OCI-LY1 (cell line): ENCODE data around the gene MESD.

Experiments used
- H2AFZ ChIP-seq: fragments of 200-600 bp; sonication (generic), shearing (Covaris generic); 2 replicates; pipeline ENCODE4 v1.6.0; 2014; ENCODE audit warnings: antibody characterized with exemption, mild to moderate bottlenecking, low read length
- H3F3A ChIP-seq: fragments of 200-600 bp; sonication (generic), shearing (Covaris generic); 2 replicates; pipeline ENCODE4 v1.6.0; 2014; ENCODE audit warnings: mild to moderate bottlenecking, antibody characterized with exemption, low read length, moderate library complexity; ENCODE audit not compliant: insufficient read depth
- H3K27ac ChIP-seq: fragments of 200-600 bp; sonication (generic); 2 replicates; pipeline ENCODE4 v1.5.1; 2014; ENCODE audit warnings: low read length, mixed run types, mild to moderate bottlenecking, low read depth; ENCODE audit not compliant: poor library complexity, severe bottlenecking
- H3K27me3 ChIP-seq: fragments of 200-600 bp; sonication (generic); 2 replicates; pipeline ENCODE4 v1.6.0; 2014; ENCODE audit warnings: antibody characterized with exemption, mild to moderate bottlenecking, low read length, moderate library complexity; ENCODE audit not compliant: insufficient read depth
- H3K36me3 ChIP-seq: fragments of 200-600 bp; sonication (generic); 2 replicates; pipeline ENCODE4 v1.6.1; 2014; ENCODE audit warnings: mild to moderate bottlenecking, antibody characterized with exemption, low read length, moderate library complexity, mixed read lengths; ENCODE audit not compliant: insufficient read depth
- H3K4me1 ChIP-seq: fragments of 200-600 bp; sonication (generic); 2 replicates; pipeline ENCODE4 v1.5.1; 2014; ENCODE audit warnings: mild to moderate bottlenecking, low read length, moderate library complexity; ENCODE audit not compliant: insufficient read depth, severe bottlenecking
- H3K4me2 ChIP-seq: fragments of 200-600 bp; sonication (generic), shearing (Covaris generic); 2 replicates; pipeline ENCODE4 v1.6.1; 2014; ENCODE audit warnings: low read length
- H3K4me3 ChIP-seq: fragments of 200-600 bp; sonication (generic); 2 replicates; pipeline ENCODE4 v1.5.1; 2014; ENCODE audit warnings: low read length, low read depth, mild to moderate bottlenecking, mixed read lengths; ENCODE audit not compliant: poor library complexity, severe bottlenecking
- H3K79me2 ChIP-seq: fragments of 200-600 bp; shearing (Covaris generic); 2 replicates; pipeline ENCODE4 v1.6.1; 2016; ENCODE audit warnings: mixed run types, low read length, mixed read lengths; ENCODE audit not compliant: insufficient read depth
- H3K9ac ChIP-seq: fragments of 200-600 bp; sonication (generic), shearing (Covaris generic); 2 replicates; pipeline ENCODE4 v1.6.1; 2014; ENCODE audit warnings: mild to moderate bottlenecking, low read length, mixed read lengths
- H3K9me2 ChIP-seq: fragments of 200-600 bp; sonication (generic), shearing (Covaris generic); 2 replicates; pipeline ENCODE4 v1.6.1; 2014; ENCODE audit warnings: low read depth, mild to moderate bottlenecking, low read length, mixed read lengths
- H3K9me3 ChIP-seq: fragments of 200-600 bp; shearing (Covaris generic); 2 replicates; pipeline ENCODE4 v1.6.1; 2014; ENCODE audit warnings: low read length, mixed read lengths
- H4K20me1 ChIP-seq: fragments of 200-600 bp; sonication (generic), shearing (Covaris generic); 2 replicates; pipeline ENCODE4 v1.6.0; 2016; ENCODE audit warnings: mild to moderate bottlenecking, low read length; ENCODE audit not compliant: insufficient read depth
- CTCF ChIP-seq: fragments of 200-600 bp; sonication (generic), shearing (Covaris generic); IDR thresholded peaks from 2 replicates; pipeline ENCODE4 v1.5.1; 2017; ENCODE audit warnings: mild to moderate bottlenecking, antibody characterized with exemption, low read length, moderate library complexity, mixed read lengths
- EZH2 ChIP-seq: fragments of 200-600 bp; sonication (generic), shearing (Covaris generic); IDR thresholded peaks from 2 replicates; pipeline ENCODE4 v1.8.0; 2017; ENCODE audit warnings: borderline replicate concordance, mixed run types, mild to moderate bottlenecking, antibody characterized with exemption, low read length, moderate library complexity, mixed read lengths

The MESD gene

GRCh38 chr15:81029414-81030300, 40.0 kb upstream of the MESD start:
- H2AFZ ChIP-seq: no peak overlapping the region
- TF ChIP-seq CTCF: no peak
- TF ChIP-seq EZH2: no peak
- no peaks in the 10 kb centered on the region for H3K79me2 ChIP-seq
- H4K20me1 ChIP-seq: no peaks in the 10 kb centered on the region
- no peak overlapping the region for H3K4me2 ChIP-seq
- no peaks in the 10 kb centered on the region for H3K9me2 ChIP-seq
- no peaks in the 10 kb centered on the region for H3F3A ChIP-seq
- H3K27ac ChIP-seq: no peak overlapping the region
- H3K9ac ChIP-seq: no peak overlapping the region
- H3K36me3 ChIP-seq: no peaks in the 10 kb centered on the region
- H3K27me3 ChIP-seq: no peaks in the 10 kb centered on the region
- no peaks in the 10 kb centered on the region for H3K9me3 ChIP-seq
- H3K4me1 ChIP-seq: no peaks in the 10 kb centered on the region
- no peak overlapping the region for H3K4me3 ChIP-seq

- Histone ChIP-seq H3K9me2 (no peaks in the 10 kb centered on the region), H2AFZ (no peak overlapping the region), H3K27ac (no peak overlapping the region), H3K4me1 (no peaks in the 10 kb centered on the region), H3K4me3 (no peak overlapping the region), H4K20me1 (no peaks in the 10 kb centered on the region), H3K9me3 (no peaks in the 10 kb centered on the region), H3K36me3 (no peaks in the 10 kb centered on the region), H3K9ac (no peak overlapping the region), H3F3A (no peaks in the 10 kb centered on the region), H3K79me2 (no peaks in the 10 kb centered on the region), H3K27me3 (0 out of 2 replicates have a peak, but pooled peaks cover 7% of the 10 kb centered on the region), H3K4me2 (no peak overlapping the region)
- TF ChIP-seq CTCF (no peak), EZH2 (no peak)
Measured at GRCh38 chr15:81026836-81027599, 37.4 kb upstream of the MESD start.

GRCh38 chr15:81025721-81026370, 36.2 kb upstream of the MESD start:
- Histone ChIP-seq H4K20me1 (no peaks in the 10 kb centered on the region), H3K4me3 (no peak overlapping the region), H3K9me2 (no peaks in the 10 kb centered on the region), H3K9me3 (no peaks in the 10 kb centered on the region), H3K27ac (no peak overlapping the region), H3K27me3 (0 out of 2 replicates have a peak, but pooled peaks cover 7% of the 10 kb centered on the region), H3K4me2 (no peak overlapping the region), H3K4me1 (no peaks in the 10 kb centered on the region), H3K79me2 (no peaks in the 10 kb centered on the region), H2AFZ (no peak overlapping the region), H3F3A (no peaks in the 10 kb centered on the region), H3K9ac (no peak overlapping the region), H3K36me3 (no peaks in the 10 kb centered on the region)
- no peak for TF ChIP-seq CTCF
- TF ChIP-seq EZH2: no peak
